IMR-90 (cell line): ENCODE measurements around the gene HCN3. TPM values are rescaled to one million over a fixed set of nuclear protein-coding genes. Genes with fewer than 3 reads are reported as not detected.
A peak's percentile ranks its signal among the peaks of the same experiment; 100 is the strongest.

Experiments used
- ATAC-seq: fragments of 200-7000 bp; cut with Tn5 transposase; 2 replicates; pipeline ENCODE4 v1.9.1; 2020; ENCODE audit warnings: low read depth, mild to moderate bottlenecking, moderate library complexity
- BruUV-seq: library from RNA; stranded (reverse); fragments of 400-500 nt; replicated peaks from 2 replicates; lab custom pipeline; 2021; lab: Mats Ljungman, UMichigan
- CTCF ChIA-PET: fragments of 300-600 bp; formaldehyde crosslinking; extraction: SDS; loops from one replicate; lab custom pipeline; 2021; ENCODE audit warnings: antibody characterized with exemption; lab: Yijun Ruan, JAX
- POLR2A ChIA-PET: fragments of 300-600 bp; sonication (Branson Sonifier 250); formaldehyde crosslinking; loops from one replicate; lab custom pipeline; 2022; ENCODE audit warnings: antibody characterized with exemption; ENCODE audit not compliant: unreplicated experiment; lab: Charles Lee
- DNase-seq: peaks from one replicate; pipeline ENCODE4 v3.0.0; 2013
- H2AFZ ChIP-seq: replicated peaks from 2 replicates; pipeline ENCODE3; 2013; ENCODE audit warnings: low read length, mild to moderate bottlenecking; ENCODE audit not compliant: poor library complexity
- H2AK5ac ChIP-seq: 2 replicates; pipeline ENCODE4 v1.6.1; 2013; ENCODE audit warnings: low read depth, low read length, inconsistent platforms
- H2AK9ac ChIP-seq: replicated peaks from 2 replicates; pipeline ENCODE3; 2013; ENCODE audit warnings: mild to moderate bottlenecking, low read depth, low read length, moderate library complexity; ENCODE audit not compliant: poor library complexity
- H2BK120ac ChIP-seq: 2 replicates; pipeline ENCODE4 v1.6.1; 2013; ENCODE audit warnings: low read depth, low read length, inconsistent platforms
- H2BK15ac ChIP-seq: 3 replicates; pipeline ENCODE4 v1.6.1; 2013; ENCODE audit warnings: low read depth, low read length, inconsistent platforms
- H2BK20ac ChIP-seq: 2 replicates; pipeline ENCODE4 v1.6.1; 2013; ENCODE audit warnings: low read depth, mild to moderate bottlenecking, inconsistent platforms, low read length, moderate library complexity
- H2BK5ac ChIP-seq: 2 replicates; pipeline ENCODE4 v1.6.1; 2013; ENCODE audit warnings: mild to moderate bottlenecking, low read depth, low read length, inconsistent platforms; ENCODE audit not compliant: poor library complexity, severe bottlenecking
- H3K14ac ChIP-seq: replicated peaks from 2 replicates; pipeline ENCODE4 v1.6.1; 2013; ENCODE audit warnings: low read depth, low read length, inconsistent platforms
- H3K18ac ChIP-seq: 2 replicates; pipeline ENCODE4 v1.6.1; 2013; ENCODE audit warnings: low read depth, low read length, control low read depth
- H3K23ac ChIP-seq: 2 replicates; pipeline ENCODE4 v1.6.1; 2013; ENCODE audit warnings: low read depth, low read length, inconsistent platforms
- H3K27ac ChIP-seq: 2 replicates; pipeline ENCODE4 v1.5.1; 2013; ENCODE audit warnings: mild to moderate bottlenecking, control low read depth, low read length; ENCODE audit not compliant: insufficient read depth
- H3K27me3 ChIP-seq: 2 replicates; pipeline ENCODE4 v1.6.1; 2013; ENCODE audit warnings: low read length; ENCODE audit not compliant: control insufficient read depth, insufficient read depth
- H3K36me3 ChIP-seq: 2 replicates; pipeline ENCODE4 v1.6.1; 2013; ENCODE audit warnings: low read length, mixed read lengths; ENCODE audit not compliant: control insufficient read depth, insufficient read depth
- H3K4ac ChIP-seq: 2 replicates; pipeline ENCODE4 v1.6.1; 2013; ENCODE audit warnings: low read depth, low read length, inconsistent platforms
- H3K4me1 ChIP-seq: 2 replicates; pipeline ENCODE4 v1.6.1; 2013; ENCODE audit warnings: low read length, mixed read lengths; ENCODE audit not compliant: control insufficient read depth, insufficient read depth
- H3K4me2 ChIP-seq: 2 replicates; pipeline ENCODE4 v1.6.1; 2013; ENCODE audit warnings: low read depth, mild to moderate bottlenecking, control low read depth, low read length, moderate library complexity
- H3K4me3 ChIP-seq: 2 replicates; pipeline ENCODE4 v1.5.1; 2013; ENCODE audit warnings: low read depth, mild to moderate bottlenecking, control low read depth, low read length, moderate library complexity; ENCODE audit not compliant: insufficient read depth
- H3K56ac ChIP-seq: 2 replicates; pipeline ENCODE4 v1.6.1; 2013; ENCODE audit warnings: low read length, inconsistent platforms; ENCODE audit not compliant: insufficient read depth; ENCODE audit errors: extremely low read depth
- H3K79me1 ChIP-seq, 2 experiments: 2 replicates each; pipeline ENCODE4 v1.6.1; 2013; ENCODE audit warnings: low read length in 2 of 2, inconsistent platforms in 1 of 2, low read depth in 1 of 2
- H3K9ac ChIP-seq: 2 replicates; pipeline ENCODE4 v1.6.1; 2013; ENCODE audit warnings: low read depth, low read length, control low read depth
- H3K9me1 ChIP-seq: 2 replicates; pipeline ENCODE4 v1.6.1; 2013; ENCODE audit warnings: low read length, inconsistent platforms; ENCODE audit not compliant: insufficient read depth
- H3K9me3 ChIP-seq: 2 replicates; pipeline ENCODE4 v1.6.1; 2013; ENCODE audit warnings: low read length; ENCODE audit not compliant: control insufficient read depth, insufficient read depth
- H4K20me1 ChIP-seq: 2 replicates; pipeline ENCODE4 v1.6.1; 2013; ENCODE audit warnings: low read length, inconsistent platforms; ENCODE audit not compliant: insufficient read depth
- H4K5ac ChIP-seq: 2 replicates; pipeline ENCODE4 v1.6.1; 2013; ENCODE audit warnings: mild to moderate bottlenecking, low read depth, low read length, control low read depth
- H4K8ac ChIP-seq, 2 experiments: 2 replicates each; pipeline ENCODE4 v1.6.1; 2013; ENCODE audit warnings: low read depth in 2 of 2, low read length in 2 of 2, control low read depth in 1 of 2, inconsistent platforms in 1 of 2
- H4K91ac ChIP-seq: 2 replicates; pipeline ENCODE4 v1.6.1; 2013; ENCODE audit warnings: low read depth, low read length, inconsistent platforms; ENCODE audit not compliant: insufficient read depth
- BHLHE40 ChIP-seq: fragments of 150-350 bp; IDR thresholded peaks from 2 replicates; pipeline ENCODE4 v1.6.1; 2016; ENCODE audit warnings: mild to moderate bottlenecking, low read depth, low read length
- CEBPB ChIP-seq: IDR thresholded peaks from 2 replicates; pipeline ENCODE4 v1.6.1; 2012; ENCODE audit warnings: low read depth, low read length, improper control_type of control experiment
- CHD1 ChIP-seq: IDR thresholded peaks from 2 replicates; pipeline ENCODE4 v1.6.1; 2012; ENCODE audit warnings: low read depth, low read length, improper control_type of control experiment
- FOS ChIP-seq: fragments of 150-350 bp; IDR thresholded peaks from 2 replicates; pipeline ENCODE4 v1.6.1; 2016; ENCODE audit warnings: low read depth, low read length
- MAZ ChIP-seq: IDR thresholded peaks from 2 replicates; pipeline ENCODE4 v1.6.1; 2012; ENCODE audit warnings: low read depth, mild to moderate bottlenecking, low read length, improper control_type of control experiment, moderate library complexity, borderline replicate concordance
- MXI1 ChIP-seq: IDR thresholded peaks from 2 replicates; pipeline ENCODE4 v1.6.1; 2012; ENCODE audit warnings: low read depth, mild to moderate bottlenecking, low read length, moderate library complexity, borderline replicate concordance
- POLR2A ChIP-seq: IDR thresholded peaks from 2 replicates; pipeline ENCODE4 v1.6.1; 2012; ENCODE audit warnings: mild to moderate bottlenecking, low read depth, low read length
- RAD21 ChIP-seq: IDR thresholded peaks from 2 replicates; pipeline ENCODE4 v1.6.1; 2012; ENCODE audit warnings: low read length, improper control_type of control experiment
- RFX5 ChIP-seq: IDR thresholded peaks from 2 replicates; pipeline ENCODE4 v1.8.0; 2012; ENCODE audit warnings: low read depth, mild to moderate bottlenecking, low read length, moderate library complexity
- SMC3 ChIP-seq: fragments of 150-350 bp; IDR thresholded peaks from 2 replicates; pipeline ENCODE4 v1.6.1; 2016; ENCODE audit warnings: low read depth, mild to moderate bottlenecking, antibody characterized with exemption, low read length, moderate library complexity
- whole genome bisulfite sequencing, 2 experiments: methylation state at CpG; one replicate each; pipeline versions ENCODE4 v1.1.5 to v1.1.7; 2013; ENCODE audit warnings: missing lambda C conversion rate in 2 of 2; ENCODE audit not compliant: insufficient read length in 1 of 2; ENCODE audit errors: extremely low coverage in 2 of 2; 5-methylcytosine and 5-hydroxymethylcytosine counted together
- dilution Hi-C: fragments of 300-500 bp; cut with HindIII; formaldehyde crosslinking; loops from one replicate; pipeline ENCODE4 v1.14.3; 2018; ENCODE audit warnings: low sequenced_read_pairs; ENCODE audit not compliant: unreplicated experiment
- in situ Hi-C: fragments of 300-500 bp; cut with MboI; formaldehyde crosslinking; loops from 3 replicates; pipeline ENCODE4 v1.14.3; 2019; ENCODE audit warnings: low sequenced_read_pairs, inconsistent platforms, mixed read lengths
- intact Hi-C: fragments of 100-400 bp; cut with micrococcal nuclease; formaldehyde crosslinking; loops from 2 replicates; pipeline ENCODE4 v1.10.0; 2022
- polyA plus RNA-seq, 3 experiments: library from polyadenylated mRNA; depleted of rRNA; stranded (reverse); fragments of >200 nt; gene quantifications; 2 replicates each; pipeline ENCODE4 v1.2.3, GENCODE V29; 2012; ENCODE audit warnings: low replicate concordance in 1 of 3
- total RNA-seq: library from RNA; depleted of rRNA; stranded (reverse); fragments of >200 nt; gene quantifications from 2 replicates; pipeline ENCODE4 v1.2.3, GENCODE V29; 2012
- TF ChIP-seq, protein P1 (sequence below): fragments of 150-350 bp; IDR thresholded peaks from 2 replicates; pipeline ENCODE4 v1.6.1; 2017; ENCODE audit warnings: mild to moderate bottlenecking, antibody characterized with exemption, low read length, low read depth
- TF ChIP-seq, protein P2 (sequence below): conservative IDR thresholded peaks from 2 replicates; pipeline ENCODE4 v1.5.1; 2012; ENCODE audit warnings: mild to moderate bottlenecking, low read depth, low read length, improper control_type of control experiment

The HCN3 gene
- total and polyA plus RNA-seq, 2 of the 4 experiments (the other 2 are of a cell fraction): 0.36 to 2.7 TPM

DNA sequence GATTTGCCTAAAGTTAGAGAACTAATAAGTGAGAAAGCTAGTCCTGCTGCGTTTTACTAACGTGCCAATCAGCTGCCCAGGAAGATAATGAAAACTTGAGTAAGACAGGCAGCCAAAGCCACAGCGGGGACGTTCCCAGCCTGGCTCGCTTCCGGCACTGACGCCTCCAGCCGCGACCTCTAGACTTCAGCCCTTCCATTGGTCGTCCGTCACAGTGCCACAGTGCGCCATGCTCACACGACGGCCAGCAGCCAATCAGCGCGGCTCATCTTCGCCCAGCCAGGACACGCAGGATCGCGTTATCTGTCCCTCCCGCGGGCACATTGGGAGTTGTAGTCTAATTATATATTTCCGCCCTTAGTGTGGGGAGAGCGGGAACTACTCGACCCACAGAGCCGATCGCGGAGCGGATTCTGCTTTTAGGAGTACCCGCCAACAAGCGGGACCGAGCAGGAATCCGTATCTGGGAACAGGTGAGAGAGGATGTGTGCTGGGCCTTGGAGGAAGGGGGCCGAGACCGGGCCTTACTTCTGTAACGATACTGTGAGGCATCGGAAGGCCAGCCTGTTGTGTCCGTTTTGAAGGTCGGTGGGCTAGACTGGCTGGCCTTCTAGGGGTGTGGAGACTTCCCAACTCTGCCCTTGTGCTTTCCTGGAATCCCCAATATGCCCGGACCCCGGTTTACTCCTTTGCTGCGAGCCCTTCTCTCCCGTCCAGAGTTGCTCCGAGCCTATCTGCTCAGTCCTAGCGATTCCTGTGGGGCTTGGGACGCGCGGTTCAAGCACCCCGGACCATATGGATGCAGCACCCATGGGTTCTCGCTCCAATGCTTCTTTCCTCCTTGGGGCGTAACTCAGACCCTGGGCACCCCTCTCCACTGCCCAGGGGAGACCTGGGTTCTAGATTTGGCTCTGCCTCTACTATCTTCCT, 31.5 kb downstream of the HCN3 start, which contains the start of gene FDPS:
FDPS (plus strand) TSS at position 374 of the 930 bp plus-strand sequence. CDS start 924 bp downstream, outside the sequence.
- peak within 1 kb of the TSS; percentile 62 for H3K4me3 ChIP-seq
- peak within 1 kb of the TSS; percentile 20; the same call in 1 of the 3 replicates for H2BK15ac ChIP-seq
- no peak within 1 kb of the TSS for H2BK20ac ChIP-seq
- peak within 1 kb of the TSS; percentile 83 for H2AK5ac ChIP-seq
- peak within 1 kb of the TSS; percentile 77 for H2BK5ac ChIP-seq
- H2AK9ac ChIP-seq: peak within 1 kb of the TSS; percentile 99
- H3K4ac ChIP-seq: peak within 1 kb of the TSS; percentile 85
- peaks cover 10% of the 10 kb centered on the region for H3K36me3 ChIP-seq
- H4K20me1 ChIP-seq: no peaks in the 10 kb centered on the region
- peak within 1 kb of the TSS; percentile 81; the same call in 1 of the 2 replicates for H3K23ac ChIP-seq
- intact Hi-C loops: loop anchor here (1.0 to 5.0 kb wide), 2 partner anchors 31 to 46 kb away; partner anchors contain the start of genes HCN3 and SCAMP3
- CTCF ChIA-PET: interaction anchor here (0.6 to 1.3 kb wide), 3 partner anchors 16 to 1536 kb away, joined by 3 to 4 read pairs (median 3); no protein-coding TSS in a partner anchor
- peaks cover 7% of the 10 kb centered on the region; the same call in 1 of the 2 replicates for H3K9me1 ChIP-seq
- H3K9ac ChIP-seq: peak within 1 kb of the TSS; percentile 88
- peak within 1 kb of the TSS; percentile 78 for H4K91ac ChIP-seq
- peaks cover 15 to 41% of the 10 kb centered on the region in 2 experiments for H3K79me1 ChIP-seq
- H3K56ac ChIP-seq: peak within 1 kb of the TSS; percentile 90
- no peaks in the 10 kb centered on the region for H3K27me3 ChIP-seq
- peak within 1 kb of the TSS; percentile 72 for H3K27ac ChIP-seq
- DNase-seq: peak; percentile 99
- H3K4me2 ChIP-seq: peak within 1 kb of the TSS; percentile 96
- H3K9me3 ChIP-seq: no peaks in the 10 kb centered on the region
- H3K14ac ChIP-seq: peak within 1 kb of the TSS; percentile 95
- dilution Hi-C loops: no loop called here
- 2% methylated on average over 32 of the region's 51 CpGs; no CpG with 5 or more reads in 1 of the 2 experiments for WGBS, 2 experiments
- BruUV-seq: TSS peak; percentile 87
- peak within 1 kb of the TSS; percentile 53; the same call in 1 of the 2 replicates for H3K18ac ChIP-seq
- peak within 1 kb of the TSS; percentile 95 for H2AFZ ChIP-seq
- peaks cover 4% of the 10 kb centered on the region for H3K4me1 ChIP-seq
- TF ChIP-seq, protein P1, sequence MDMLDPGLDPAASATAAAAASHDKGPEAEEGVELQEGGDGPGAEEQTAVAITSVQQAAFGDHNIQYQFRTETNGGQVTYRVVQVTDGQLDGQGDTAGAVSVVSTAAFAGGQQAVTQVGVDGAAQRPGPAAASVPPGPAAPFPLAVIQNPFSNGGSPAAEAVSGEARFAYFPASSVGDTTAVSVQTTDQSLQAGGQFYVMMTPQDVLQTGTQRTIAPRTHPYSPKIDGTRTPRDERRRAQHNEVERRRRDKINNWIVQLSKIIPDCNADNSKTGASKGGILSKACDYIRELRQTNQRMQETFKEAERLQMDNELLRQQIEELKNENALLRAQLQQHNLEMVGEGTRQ: peak; percentile 90
- TF ChIP-seq CEBPB (peak; percentile 56; the same call in 1 of the 2 replicates), SMC3 (no peak), MAZ (peak; percentile 30; the same call in 1 of the 2 replicates), RFX5 (peak; percentile 53; the same call in 1 of the 2 replicates), FOS (no peak), POLR2A (peak; percentile 84), MXI1 (peak; percentile 36; the same call in 1 of the 2 replicates), RAD21 (no peak), CHD1 (no peak), BHLHE40 (peak; percentile 84)
- TF ChIP-seq, protein P2, sequence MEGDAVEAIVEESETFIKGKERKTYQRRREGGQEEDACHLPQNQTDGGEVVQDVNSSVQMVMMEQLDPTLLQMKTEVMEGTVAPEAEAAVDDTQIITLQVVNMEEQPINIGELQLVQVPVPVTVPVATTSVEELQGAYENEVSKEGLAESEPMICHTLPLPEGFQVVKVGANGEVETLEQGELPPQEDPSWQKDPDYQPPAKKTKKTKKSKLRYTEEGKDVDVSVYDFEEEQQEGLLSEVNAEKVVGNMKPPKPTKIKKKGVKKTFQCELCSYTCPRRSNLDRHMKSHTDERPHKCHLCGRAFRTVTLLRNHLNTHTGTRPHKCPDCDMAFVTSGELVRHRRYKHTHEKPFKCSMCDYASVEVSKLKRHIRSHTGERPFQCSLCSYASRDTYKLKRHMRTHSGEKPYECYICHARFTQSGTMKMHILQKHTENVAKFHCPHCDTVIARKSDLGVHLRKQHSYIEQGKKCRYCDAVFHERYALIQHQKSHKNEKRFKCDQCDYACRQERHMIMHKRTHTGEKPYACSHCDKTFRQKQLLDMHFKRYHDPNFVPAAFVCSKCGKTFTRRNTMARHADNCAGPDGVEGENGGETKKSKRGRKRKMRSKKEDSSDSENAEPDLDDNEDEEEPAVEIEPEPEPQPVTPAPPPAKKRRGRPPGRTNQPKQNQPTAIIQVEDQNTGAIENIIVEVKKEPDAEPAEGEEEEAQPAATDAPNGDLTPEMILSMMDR: no peak
- H4K8ac ChIP-seq: peak within 1 kb of the TSS; percentile 70 to 100
- peak within 1 kb of the TSS; percentile 74 for H4K5ac ChIP-seq
- POLR2A ChIA-PET: no interaction called here
- H2BK120ac ChIP-seq: peak within 1 kb of the TSS; percentile 52
- peak; percentile 99 for ATAC-seq
- in situ Hi-C loops: no loop called here
